Mammary epithelial cell (primary cell): ENCODE results near the gene MOB1A.

Source experiments
- CTCF ChIP-seq, 2 donors: IDR thresholded peaks in 1 of 2; conservative IDR thresholded peaks in 1 of 2; 2 replicates each; pipeline ENCODE4 v1.5.1; 2011 to 2012; ENCODE audit warnings: inconsistent platforms in 2 of 2, low read length in 2 of 2, mild to moderate bottlenecking in 2 of 2, control low read depth in 1 of 2, low read depth in 1 of 2; ENCODE audit not compliant: insufficient read depth in 1 of 2; ENCODE audit errors: extremely low read depth in 1 of 2
- EZH2 ChIP-seq: IDR thresholded peaks from 2 replicates; pipeline ENCODE4 v1.6.1; 2012; ENCODE audit warnings: low read length, inconsistent platforms, borderline replicate concordance

- TF ChIP-seq CTCF (conservative IDR thresholded peaks at IDR 0.05 in 1 of 2, IDR thresholded peaks at IDR 0.05 in 1 of 2; ENCODE audit: extremely low read depth in 1 of 2, insufficient read depth in 1 of 2, low read depth in 1 of 2, low read length in 2 of 2) = no peak
- no peak for TF ChIP-seq EZH2
These were observed 43.1 kb upstream of the MOB1A start for GRCh38 chr2:74221604-74222299.
